Stimulated activated CD4-positive, alpha-beta T cell treated with anti-CD3 and anti-CD28 coated beads, Interleukin-2, amount 100 ng/mL, for 4 hours (primary cell): Measurements from ENCODE around the gene TMCO4.
"Not testable (repeated sequence)": the region's sequence is repeated elsewhere in the genome, so short reads cannot be mapped to it uniquely, and the experiment has no call there.

Source experiments
- DNase-seq: peaks from one replicate; pipeline ENCODE4 v3.0.0-alpha.2; 2020; ENCODE audit warnings: low read depth

Gene TMCO4

DNA sequence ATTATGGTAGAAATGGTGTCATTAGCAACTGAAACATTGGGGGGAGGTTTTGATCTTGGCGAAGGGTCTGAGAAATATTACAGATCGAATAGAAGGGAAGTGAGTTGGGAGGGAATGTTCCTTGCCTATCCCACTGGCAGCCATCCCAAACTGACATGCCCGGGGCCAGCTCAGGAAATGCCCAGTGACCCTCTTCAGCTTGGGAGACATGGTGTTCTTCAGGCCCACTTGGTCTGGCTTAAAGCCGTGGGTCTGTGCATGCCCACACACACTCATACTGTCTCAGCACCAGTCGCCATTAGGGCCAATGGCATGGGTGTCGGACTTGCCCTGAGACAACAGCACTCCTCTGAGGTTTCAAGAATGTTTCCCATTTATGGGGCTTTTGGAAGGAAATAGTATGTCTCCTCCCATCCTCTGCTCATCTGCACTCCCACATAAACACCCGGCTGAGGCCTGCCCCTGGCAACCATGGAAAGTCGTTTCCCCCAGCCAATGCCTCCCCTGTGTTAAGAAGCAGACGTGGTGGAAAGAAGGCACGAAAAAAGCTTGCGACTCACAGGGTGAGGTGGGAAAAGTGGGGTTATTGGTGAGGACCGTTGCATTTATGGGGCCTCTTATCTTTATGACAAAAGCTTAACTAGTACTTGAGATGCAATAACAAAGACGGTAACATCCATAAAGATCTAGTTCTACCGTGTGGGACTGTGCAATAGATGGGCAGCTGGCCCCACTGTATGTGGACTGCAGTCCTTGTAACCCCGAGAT is 13.3 kb upstream of the TMCO4 start:
- DNase-seq = no peak

DNA sequence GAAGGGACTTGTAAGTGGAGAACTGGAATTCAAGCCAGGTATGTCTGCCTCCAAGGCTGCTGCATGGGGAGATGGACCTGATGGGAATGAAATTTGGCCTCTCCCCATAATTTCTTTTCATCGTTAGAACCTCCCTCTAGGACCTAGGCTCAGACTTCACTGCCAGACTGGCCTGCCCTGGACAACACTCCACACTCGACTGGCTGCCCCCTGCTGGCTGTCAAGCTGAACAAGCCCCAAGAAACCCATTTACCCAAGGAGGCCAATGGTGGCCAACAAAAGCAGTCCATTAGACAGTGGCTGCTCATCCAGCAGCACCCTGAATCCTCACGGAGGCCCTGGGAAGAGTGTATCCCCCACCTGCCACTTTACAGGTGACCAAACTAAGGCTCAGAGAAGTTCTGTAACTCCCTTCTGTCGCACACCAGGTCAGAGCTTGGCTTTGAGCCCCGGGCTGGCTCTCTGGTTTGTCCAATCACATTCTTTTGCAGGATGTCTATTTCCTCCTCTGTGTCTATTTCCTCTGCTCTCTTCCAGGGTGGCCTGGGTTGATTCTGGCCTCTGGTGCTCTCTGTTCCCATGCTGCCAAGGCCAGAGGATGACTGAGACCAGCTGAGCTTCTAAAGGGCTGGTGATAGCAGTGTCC is 11.6 kb upstream of the TMCO4 start:
- DNase-seq = peak; percentile 20

DNA sequence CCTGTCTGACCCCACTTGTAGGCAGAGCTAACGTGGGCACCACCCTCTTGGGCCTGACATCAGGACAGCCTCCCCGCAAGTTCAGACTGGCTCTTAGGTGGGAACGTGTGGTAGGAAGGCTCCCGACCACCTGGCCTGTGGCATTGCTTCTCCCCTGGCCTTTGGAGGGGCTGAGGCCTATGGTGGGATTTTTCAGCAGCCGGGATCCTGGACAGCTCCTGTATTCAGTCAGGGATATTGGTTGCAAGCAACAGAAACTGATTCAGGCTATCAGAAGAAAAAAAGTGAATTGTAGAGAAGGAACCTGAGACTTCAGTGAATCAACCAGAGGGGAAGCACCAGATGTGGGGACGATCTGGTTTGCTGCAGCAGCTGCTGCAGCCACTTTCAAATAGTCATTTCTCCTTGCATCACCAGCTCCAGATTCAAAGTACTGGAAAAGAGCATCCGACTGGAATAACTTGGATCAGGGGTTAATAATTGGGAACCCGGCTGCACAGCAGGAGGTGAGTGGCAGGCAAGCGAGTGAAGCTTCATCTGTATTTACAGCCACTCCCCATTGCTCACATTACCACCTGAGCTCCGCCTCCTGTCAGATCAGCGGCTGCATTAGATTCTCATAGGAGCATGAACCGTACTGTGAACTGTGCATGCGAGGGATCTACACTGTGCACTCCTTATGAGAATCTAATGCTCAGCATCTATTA is 9.5 kb upstream of the TMCO4 start:
- no peak for DNase-seq

DNA sequence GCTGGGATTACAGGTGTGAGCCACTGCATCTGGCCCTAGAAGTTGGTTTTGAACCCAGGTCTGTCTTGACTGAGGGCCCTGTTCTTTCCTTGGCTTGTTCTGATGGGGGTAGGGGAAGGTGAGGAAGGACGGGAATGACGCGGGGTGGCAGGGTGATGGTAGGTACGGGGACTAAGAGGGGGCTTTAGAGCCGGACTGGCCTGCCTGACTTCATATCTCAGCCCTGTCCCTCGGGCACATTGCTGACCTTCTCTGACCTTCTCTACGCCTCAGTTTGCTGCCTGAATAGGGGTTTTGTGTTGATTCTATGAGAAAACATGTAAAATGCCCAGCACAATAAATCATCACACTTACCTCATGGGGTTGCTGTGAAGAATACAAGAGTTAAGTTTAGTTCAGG is 8.6 kb upstream of the TMCO4 start:
- no peak for DNase-seq

DNA sequence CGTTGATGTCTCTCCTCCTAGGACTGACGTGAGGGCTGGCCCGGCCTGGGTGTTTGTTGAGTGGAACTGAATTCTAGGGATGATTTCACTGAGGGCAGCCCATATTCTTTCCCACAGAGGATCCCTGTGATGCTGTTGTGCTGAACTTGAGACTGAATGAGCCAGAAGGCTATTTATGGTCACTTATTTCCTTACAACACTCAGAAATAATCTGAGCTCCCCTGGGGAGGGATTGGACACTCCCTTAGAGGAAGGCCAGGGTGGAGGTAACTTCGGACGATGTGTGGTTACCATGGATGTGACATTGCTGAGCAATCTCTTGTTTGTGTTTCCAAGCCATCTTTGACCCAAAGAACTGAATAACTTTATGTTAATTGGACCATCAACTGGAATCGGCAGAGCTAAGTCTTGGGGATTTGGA is 5.1 kb upstream of the TMCO4 start:
- no peak for DNase-seq

DNA sequence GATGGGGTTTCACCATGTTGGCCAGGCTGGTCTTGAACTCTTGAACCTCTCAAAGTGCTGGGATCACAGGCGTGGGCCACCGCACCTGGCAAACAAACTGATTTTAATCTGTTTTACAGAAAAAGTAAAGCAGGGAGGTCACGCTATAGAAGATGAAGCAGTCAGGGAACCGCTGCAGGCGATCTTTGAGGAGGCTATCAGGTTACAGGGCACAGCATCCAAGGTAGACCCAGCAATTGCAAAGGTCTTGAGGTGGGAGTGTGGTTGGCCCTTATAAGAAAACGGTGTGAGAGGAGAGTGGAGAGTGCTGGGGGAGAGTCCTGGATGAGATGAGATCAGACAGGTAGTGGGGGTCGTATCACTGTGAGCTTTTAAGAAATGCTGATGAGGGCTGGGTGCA is 2.6 kb upstream of the TMCO4 start:
- DNase-seq = no peak

DNA sequence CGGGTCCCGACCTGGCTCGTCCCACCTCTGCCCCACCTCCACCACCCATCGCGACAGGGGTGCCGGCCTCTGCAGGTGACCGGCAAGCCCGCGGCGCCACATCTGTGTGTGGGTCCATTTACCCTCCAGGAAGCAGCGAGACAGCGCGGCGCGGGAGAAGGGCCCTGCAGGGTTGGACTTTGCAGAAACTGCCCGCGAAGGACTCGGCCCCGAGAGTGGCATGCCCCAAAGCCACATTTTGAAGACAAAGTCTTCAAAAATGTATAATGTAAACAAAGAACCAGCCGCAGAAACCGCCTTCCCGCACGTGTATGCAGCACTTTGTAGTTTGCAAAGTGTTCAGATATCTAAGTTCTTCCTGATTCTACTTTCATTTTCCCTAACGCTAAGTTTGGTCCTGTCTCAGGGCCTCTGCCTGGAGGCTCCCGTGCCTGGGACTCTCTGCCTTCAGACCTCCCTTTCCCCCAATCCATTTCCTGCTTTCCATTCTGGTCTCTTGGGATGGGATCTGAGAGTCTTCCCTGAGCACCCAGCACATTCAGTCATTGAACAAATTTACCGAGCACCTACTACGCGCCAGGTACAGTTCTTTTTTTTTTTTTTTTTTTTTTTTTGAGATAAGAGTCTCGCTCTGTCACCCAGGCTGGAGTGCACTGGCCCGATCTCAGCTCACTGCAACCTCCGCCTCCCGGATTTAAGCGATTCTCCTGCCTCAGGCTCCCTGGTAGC is 524 bp upstream of the TMCO4 start:
- peak; percentile 13 for DNase-seq

DNA sequence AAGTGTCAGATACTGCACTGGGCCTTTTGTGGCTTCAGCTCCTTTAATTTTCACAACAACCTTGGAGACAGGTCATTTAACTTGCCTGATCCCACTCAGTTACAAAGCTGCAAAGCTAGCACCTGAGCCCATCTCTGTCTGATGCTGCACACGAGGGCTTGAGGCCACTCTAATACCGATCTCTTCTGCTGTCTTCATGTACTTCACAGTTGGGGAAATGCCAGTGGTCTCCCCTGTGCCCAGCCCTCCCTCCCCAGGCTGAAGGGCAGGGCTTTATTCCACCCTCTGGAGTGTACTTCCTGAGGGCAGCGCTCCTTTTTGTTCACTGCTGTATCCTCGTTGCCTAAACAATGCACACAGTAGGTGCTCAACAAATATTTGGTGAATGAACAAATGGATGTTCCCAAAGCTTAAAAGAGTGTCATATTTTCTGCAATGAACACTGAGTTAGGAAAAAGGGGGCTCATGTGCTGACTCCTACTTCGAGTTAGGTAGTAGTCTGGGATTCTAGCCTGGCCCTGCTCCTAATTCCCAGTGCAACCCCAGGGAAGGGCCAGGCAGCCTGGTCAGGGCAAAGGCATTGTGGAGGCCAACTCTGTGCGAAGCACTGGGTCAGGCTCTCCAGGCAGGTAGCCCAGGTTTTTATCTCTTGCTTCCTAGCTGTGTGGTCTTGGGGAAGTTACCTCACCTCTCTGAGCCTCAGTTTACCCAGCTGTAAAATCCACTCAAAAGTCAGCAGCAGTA is 1.1 kb downstream of the TMCO4 start:
- no peak for DNase-seq

DNA sequence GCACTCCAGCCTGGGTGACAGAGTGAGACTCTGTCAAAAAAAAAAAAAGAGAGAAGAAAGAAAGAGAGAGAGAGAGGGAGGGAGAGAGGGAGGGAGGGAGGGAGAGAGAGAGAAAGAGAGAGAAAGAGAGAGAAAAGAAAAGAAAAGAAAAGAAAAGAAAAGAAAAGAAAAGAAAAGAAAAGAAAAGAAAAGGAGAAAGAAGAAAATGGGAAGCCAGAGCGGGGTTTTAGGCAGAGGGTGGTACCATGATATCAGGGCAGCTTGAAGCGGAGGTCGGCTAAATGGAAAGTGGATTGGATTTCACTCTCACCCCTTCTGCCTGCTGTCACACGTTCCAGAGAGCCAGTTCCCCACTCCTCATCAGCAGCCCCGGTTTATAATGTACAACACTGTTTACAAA is 1.9 kb downstream of the TMCO4 start:
- no peak for DNase-seq

DNA sequence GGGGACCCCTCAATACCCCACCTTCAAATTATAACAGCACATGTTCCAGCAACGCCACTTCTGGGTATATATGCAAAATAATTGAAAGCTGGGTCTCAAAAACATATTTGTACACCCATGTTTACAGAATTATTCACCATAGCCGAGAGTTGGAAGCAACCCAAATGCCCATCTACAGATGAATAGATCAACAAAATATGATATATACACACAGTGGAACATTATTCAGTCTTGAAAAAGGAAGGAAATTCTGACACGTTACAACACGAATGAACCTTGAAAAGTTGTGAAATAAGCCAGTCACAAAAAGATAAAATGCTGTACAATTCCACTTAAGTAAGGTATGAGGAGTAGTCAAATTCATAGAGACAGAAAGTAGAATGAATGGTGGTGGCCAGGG is 5.1 kb downstream of the TMCO4 start:
- no peak for DNase-seq

DNA sequence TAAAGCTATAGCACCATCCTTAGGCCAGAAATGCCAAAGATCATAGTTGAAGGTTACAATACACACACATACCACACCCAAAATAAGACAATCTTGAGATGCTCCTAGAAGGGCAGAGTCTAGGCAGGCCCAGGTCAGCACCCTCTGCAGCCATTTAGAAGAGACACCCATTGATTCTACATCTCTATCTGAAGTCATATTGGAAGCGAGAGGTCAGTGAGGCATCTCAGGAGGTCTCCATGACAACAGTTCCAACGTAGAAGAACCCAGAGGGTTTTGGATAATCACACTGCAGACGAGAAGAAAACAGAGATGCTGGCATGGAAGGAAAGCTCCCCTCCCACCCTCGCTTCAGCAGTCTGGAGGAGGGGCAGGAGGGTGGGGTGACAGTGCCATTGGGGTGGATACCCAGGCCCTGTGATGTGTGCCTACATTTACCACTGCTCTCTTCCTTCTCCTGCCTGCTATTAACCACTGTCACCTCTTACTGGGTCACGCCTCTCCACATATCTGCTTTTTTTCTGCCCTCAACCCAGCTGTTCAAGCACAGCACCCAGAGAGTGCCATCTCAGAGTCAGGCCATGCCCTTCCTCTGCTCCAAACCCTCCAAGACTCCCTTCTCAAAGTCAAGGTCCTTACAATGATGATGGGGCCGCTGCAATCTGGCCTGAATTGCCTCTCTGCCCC is 6.2 kb downstream of the TMCO4 start:
- DNase-seq = no peak

DNA sequence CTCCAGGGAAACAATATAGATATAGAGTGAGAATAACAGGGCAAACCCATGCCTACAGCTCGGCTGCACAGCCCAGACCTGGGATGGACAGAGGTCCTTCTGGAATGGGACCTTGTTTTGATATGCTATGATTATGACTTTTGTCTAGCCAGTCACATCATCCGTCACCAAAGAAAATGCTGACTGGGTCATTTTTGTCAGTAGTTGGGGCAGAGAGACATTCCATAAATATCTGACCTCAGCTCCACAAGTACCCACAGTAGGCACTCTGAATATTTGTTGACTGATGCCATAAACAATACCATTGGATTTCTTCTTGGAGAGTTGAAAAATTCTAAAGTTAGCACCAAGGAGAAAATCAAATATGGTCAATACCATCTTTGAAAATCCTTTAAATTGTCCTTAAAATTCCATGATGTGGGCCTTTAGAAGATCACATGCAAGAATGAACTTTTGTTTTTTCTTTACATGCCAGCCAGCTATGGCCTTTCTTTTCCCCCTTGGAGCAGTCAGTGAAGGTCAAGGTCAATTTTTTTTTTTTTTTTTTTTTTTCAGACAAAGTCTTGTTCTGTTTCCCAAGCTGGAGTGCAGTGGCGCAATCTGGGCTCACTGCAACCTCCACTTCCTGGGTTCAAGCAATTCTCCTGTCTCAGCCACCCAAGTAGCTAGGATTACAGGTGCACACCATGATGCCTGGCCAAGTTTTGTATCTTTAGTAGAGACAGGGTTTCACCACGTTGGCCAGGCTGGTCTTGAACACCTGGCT is 7.3 kb downstream of the TMCO4 start:
- DNase-seq = no peak

DNA sequence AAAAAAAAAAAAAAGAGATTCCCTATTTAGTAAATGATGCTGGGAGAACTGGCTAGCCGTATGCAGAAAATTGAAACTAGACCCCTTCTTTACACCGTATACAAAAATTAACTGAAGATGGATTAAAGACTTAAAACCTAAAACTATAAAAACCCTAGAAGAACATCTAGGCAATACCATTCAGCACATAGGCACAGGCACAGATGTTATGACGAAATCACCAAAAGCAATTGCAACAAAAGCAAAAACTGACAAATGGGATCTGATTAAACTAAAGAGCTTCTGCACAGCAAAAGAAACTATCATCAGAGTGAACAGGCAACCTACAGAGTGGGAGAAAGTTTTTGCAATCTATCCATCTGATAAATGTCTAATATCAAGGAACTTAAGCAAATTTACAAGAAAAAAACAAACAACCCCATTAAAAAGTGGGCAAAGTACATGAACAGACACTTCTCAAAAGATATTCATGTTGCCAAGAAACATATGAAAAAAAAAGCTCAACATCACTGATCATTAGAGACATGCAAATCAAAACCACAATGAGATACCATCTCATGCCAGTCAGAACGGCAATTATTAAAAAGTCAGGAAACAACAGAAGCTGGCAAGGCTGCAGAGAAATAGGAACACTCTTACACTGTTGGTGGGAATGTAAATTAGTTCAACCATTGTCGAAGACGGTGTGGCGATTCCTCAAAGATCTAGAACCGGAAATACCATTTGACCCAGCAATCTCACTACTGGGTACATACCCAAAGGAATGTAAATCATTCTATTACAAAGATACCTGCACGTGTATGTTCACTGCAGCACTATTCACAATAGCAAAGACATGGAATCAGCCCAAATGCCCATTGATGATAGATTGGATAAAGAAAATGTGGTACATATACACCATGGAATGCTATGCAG is 9.4 kb downstream of the TMCO4 start:
- not testable (repeated sequence) for DNase-seq

DNA sequence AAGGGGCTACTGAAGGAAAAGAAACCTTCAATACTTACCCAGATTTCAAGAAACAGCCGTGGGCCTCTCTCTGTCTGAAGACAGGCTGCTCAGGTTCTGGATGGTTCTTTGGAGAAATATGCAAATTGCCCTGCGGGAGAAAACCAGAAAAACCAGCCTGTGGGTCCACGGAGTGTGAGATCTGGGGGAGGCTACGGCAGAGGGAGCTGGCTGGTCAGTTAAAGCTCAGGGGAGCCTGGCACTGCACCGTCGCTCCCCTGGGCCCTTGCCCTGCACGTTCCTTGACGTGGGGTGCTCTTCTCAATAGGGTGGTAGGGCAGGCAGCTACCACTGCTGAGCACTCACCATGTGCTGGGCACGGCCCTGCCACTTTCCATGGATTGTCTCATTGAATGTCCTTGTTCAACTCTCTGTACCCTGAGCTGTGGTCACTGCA is 12.7 kb downstream of the TMCO4 start:
- no peak for DNase-seq

DNA sequence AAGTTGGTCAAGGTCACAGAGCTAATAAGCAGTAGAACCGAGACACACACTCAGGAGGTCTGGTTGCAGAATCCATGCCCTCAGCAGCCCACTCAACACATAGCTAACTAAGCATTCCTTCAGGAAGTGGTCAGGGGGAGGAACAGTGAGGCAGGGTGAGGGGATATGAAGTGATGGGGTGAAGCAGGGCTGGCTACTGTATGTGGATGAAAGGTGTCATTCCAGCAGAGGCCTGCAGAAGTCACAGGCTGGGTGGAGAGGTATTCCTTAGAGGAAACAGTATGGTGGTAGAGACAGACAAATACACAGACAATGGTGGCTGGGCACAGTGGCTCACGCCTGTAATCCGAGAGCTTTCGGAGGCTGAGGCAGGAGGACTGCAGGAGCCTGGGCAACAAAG is 14.1 kb downstream of the TMCO4 start:
- DNase-seq = no peak

DNA sequence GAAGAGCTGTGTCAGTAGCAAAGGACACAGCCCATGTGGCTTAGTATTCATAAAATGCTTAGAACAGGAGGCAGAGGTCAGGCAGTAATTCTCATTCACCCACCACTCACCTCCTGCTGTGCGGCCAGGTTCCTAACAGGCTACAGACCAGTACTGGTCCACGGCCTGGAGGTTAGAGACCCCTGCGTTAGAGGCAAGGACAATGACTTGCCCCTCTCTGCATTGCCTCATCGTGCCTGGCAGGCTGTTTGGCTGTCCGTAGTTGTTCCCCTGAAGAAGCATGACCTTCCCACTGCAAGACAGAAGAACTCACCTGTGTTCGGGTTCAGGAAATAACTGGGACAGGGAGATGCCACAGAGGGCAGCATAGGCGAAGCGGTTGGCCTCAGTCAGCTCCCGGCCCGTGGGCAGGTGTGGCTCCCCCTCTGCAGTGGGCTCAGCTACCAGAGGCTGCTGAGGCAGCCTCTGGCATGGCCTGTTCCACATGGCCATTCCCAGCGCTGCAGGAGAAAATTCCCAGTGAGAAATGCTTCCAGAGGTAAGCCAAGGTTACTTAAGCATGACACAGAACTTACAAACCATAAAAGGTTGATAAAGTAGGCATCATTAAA is 19.3 kb downstream of the TMCO4 start:
- no peak for DNase-seq

DNA sequence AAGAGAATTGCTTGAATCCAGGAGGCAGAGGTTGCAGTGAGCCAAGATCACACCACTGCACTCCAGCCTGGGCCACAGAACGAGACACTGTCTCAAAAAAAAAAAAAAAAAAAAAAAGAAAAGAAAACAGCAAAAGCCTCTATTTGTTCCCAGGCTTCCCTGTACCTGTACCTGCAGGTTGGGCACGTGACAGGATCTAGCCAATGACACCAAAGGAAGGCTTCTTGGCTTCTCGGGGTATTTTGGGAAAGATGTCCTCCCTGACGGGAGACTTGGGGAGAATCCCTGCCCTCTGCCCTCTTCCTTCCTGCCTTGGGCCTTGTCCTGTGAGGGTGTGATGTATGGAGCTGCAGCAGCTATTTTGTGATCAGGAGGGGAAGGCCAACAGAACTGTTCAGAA is 22.8 kb downstream of the TMCO4 start:
- no peak for DNase-seq

DNA sequence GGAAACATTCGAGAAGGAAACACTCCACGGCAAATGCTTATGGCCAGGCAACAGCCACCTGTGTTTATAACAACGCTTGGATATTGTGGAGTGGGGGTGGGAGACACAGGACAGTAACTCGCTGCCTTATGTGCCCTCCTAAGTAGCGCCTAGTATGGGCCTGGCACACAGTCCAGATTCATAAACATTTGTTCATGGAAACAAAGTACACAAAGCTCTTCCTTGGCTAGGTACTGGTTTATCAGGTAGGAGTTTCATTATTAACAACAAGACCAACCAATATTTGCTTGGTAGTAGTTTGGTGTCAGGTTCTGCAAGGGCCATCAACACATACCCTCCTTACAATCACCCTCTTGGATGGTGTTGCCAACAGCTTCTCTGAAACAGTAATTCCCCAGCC is 23.4 kb downstream of the TMCO4 start:
- DNase-seq = no peak

DNA sequence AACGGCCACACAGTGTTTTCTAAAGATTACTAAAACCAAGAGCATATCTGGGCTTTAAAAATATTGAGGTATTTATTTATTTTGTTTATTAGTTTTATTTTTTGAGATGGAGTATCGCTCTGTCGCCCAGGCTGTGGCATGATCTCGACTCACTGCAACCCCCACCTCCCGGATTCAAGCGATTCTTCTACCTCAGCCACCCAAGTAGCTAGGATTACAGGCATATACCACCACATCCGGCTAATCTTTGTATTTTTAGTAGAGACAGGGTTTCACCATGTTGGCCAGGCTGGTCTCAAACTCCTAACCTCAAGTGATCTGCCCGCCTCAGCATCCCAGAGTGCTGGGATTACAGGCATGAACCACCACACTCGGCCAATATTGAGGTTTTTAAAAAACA is 23.9 kb downstream of the TMCO4 start:
- no peak for DNase-seq
